HepG2 (cell line): Measurements from ENCODE around the gene RWDD2A. TPM values are rescaled to one million over a fixed set of nuclear protein-coding genes. Genes with fewer than 3 reads are reported as not detected.

Experiments
- ATAC-seq: fragments of 200-7000 bp; cut with Tn5 transposase; 3 replicates; pipeline ENCODE4 v1.9.1; 2020; ENCODE audit warnings: mild to moderate bottlenecking, moderate library complexity
- BruUV-seq: library from RNA; stranded (reverse); fragments of 400-500 nt; replicated peaks from 2 replicates; lab custom pipeline; 2021; lab: Mats Ljungman, UMichigan
- CTCF ChIA-PET: fragments of 300-600 bp; formaldehyde crosslinking; extraction: SDS; loops from one replicate; lab custom pipeline; 2021; ENCODE audit warnings: low total read pairs, inconsistent platforms, low intra/inter-chr PET ratio; lab: Yijun Ruan, JAX
- POLR2A ChIA-PET: fragments of 350-600 bp; sonication (Branson Sonifier 250); formaldehyde crosslinking; loops from one replicate; lab custom pipeline; 2020; ENCODE audit warnings: antibody characterized with exemption, inconsistent platforms; lab: Yijun Ruan, JAX
- DNase-seq: peaks from one replicate; pipeline ENCODE4 v3.0.0-alpha.2; 2015; ENCODE audit warnings: low spot score
- FAIRE-seq: peaks from 3 replicates; lab custom pipeline; 2011; peaks lifted over from hg19 to GRCh38; lab: Jason Lieb, UNC
- H2AFZ ChIP-seq: one replicate; pipeline ENCODE4 v1.6.1; 2011; ENCODE audit warnings: low read length, inconsistent platforms
- H3K27ac ChIP-seq: fragments of 300-600 bp; 3 replicates; pipeline ENCODE4 v1.8.0; 2011; ENCODE audit warnings: mixed run types, mild to moderate bottlenecking, mixed read lengths, low read length, inconsistent platforms; ENCODE audit not compliant: insufficient read depth; ENCODE audit errors: extremely low read length
- H3K27me3 ChIP-seq, 2 experiments: fragments of 200-600 bp in 1 of 2; 2 replicates in 1 of 2; 3 replicates in 1 of 2; pipeline versions ENCODE4 v1.6.0 to v1.8.0; 2011; ENCODE audit warnings: low read length in 2 of 2, mild to moderate bottlenecking in 2 of 2, moderate library complexity in 2 of 2, inconsistent platforms in 1 of 2; ENCODE audit not compliant: insufficient read depth in 2 of 2, control insufficient read depth in 1 of 2
- H3K36me3 ChIP-seq, 2 experiments: fragments of 200-600 bp in 1 of 2; replicated peaks in 1 of 2; 2 replicates in 1 of 2; 3 replicates in 1 of 2; pipeline versions ENCODE4 v1.5.1 to v1.8.0; 2011; ENCODE audit warnings: low read length in 2 of 2, inconsistent platforms in 1 of 2; ENCODE audit not compliant: insufficient read depth in 2 of 2, control insufficient read depth in 1 of 2
- H3K4me1 ChIP-seq: 2 replicates; pipeline ENCODE4 v1.5.1; 2012; ENCODE audit warnings: low read length, inconsistent platforms; ENCODE audit not compliant: insufficient read depth
- H3K4me2 ChIP-seq: 2 replicates; pipeline ENCODE4 v1.6.0; 2011; ENCODE audit warnings: low read depth, low read length, inconsistent platforms
- H3K4me3 ChIP-seq, 3 experiments: fragments of 200-600 bp in 1 of 3; sonication (generic), shearing (Covaris generic) in 1 of 3; replicated peaks in 1 of 3; 2 replicates each; pipeline ENCODE4 v1.5.1; 2011 to 2016; ENCODE audit warnings: low read length in 3 of 3, inconsistent platforms in 2 of 3, low read depth in 2 of 3, mild to moderate bottlenecking in 2 of 3, control low read depth in 1 of 3, mixed read lengths in 1 of 3; ENCODE audit not compliant: insufficient read depth in 1 of 3
- H3K79me2 ChIP-seq: one replicate; pipeline ENCODE4 v1.6.1; 2011; ENCODE audit warnings: low read length, inconsistent platforms; ENCODE audit not compliant: insufficient read depth
- H3K9ac ChIP-seq: 2 replicates; pipeline ENCODE4 v1.6.0; 2011; ENCODE audit warnings: mild to moderate bottlenecking, low read depth, low read length, inconsistent platforms; ENCODE audit not compliant: insufficient read depth
- H3K9me3 ChIP-seq: 2 replicates; pipeline ENCODE4 v1.5.1; 2012; ENCODE audit warnings: mild to moderate bottlenecking, low read length
- H4K20me1 ChIP-seq: 2 replicates; pipeline ENCODE4 v1.6.0; 2011; ENCODE audit warnings: inconsistent platforms, mild to moderate bottlenecking, low read length, moderate library complexity; ENCODE audit not compliant: insufficient read depth
- DR1 ChIP-seq: sonication (generic); formaldehyde crosslinking; IDR thresholded peaks from 2 replicates; pipeline ENCODE4 v1.8.0; 2021; ENCODE audit warnings: mild to moderate bottlenecking, missing genetic modification reagents, inconsistent platforms
- KDM5A ChIP-seq: fragments of 200-600 bp; sonication (generic); IDR thresholded peaks from 2 replicates; pipeline ENCODE4 v1.7.0; 2018; ENCODE audit warnings: antibody characterized with exemption, mild to moderate bottlenecking, low read length, borderline replicate concordance
- MED8 ChIP-seq: sonication (generic); formaldehyde crosslinking; IDR thresholded peaks from 2 replicates; pipeline ENCODE4 v1.8.1; 2023; ENCODE audit warnings: mild to moderate bottlenecking, missing genetic modification reagents; ENCODE audit not compliant: insufficient replicate concordance
- MTF1 ChIP-seq: sonication (generic); formaldehyde crosslinking; IDR thresholded peaks from 2 replicates; pipeline ENCODE4 v1.5.0; 2020; ENCODE audit warnings: missing genetic modification reagents
- MZF1 ChIP-seq: sonication (generic); formaldehyde crosslinking; IDR thresholded peaks from 2 replicates; pipeline ENCODE4 v1.8.1; 2023; ENCODE audit warnings: mild to moderate bottlenecking, missing genetic modification reagents, borderline replicate concordance
- ZBTB7A ChIP-seq: sonication (generic); formaldehyde crosslinking; IDR thresholded peaks from 2 replicates; pipeline ENCODE4 v1.8.0; 2022; ENCODE audit warnings: mild to moderate bottlenecking, missing genetic modification reagents
- ZNF256 ChIP-seq: sonication (generic); formaldehyde crosslinking; conservative IDR thresholded peaks from 2 replicates; pipeline ENCODE4 v1.4.0; 2020; ENCODE audit warnings: missing genetic modification reagents
- ZNF264 ChIP-seq: sonication (generic); formaldehyde crosslinking; IDR thresholded peaks from 2 replicates; pipeline ENCODE4 v1.4.0; 2020; ENCODE audit warnings: missing genetic modification reagents
- ZNF33A ChIP-seq: sonication (generic); formaldehyde crosslinking; IDR thresholded peaks from 2 replicates; pipeline ENCODE4 v1.5.1; 2020; ENCODE audit warnings: missing genetic modification reagents, mild to moderate bottlenecking, moderate library complexity, borderline replicate concordance
- ZNF652 ChIP-seq: IDR thresholded peaks from 2 replicates; pipeline ENCODE4 v1.6.1; 2016; ENCODE audit warnings: low read depth, borderline replicate concordance
- ZNF713 ChIP-seq: sonication (generic); formaldehyde crosslinking; IDR thresholded peaks from 2 replicates; pipeline ENCODE4 v1.4.0; 2020; ENCODE audit warnings: mild to moderate bottlenecking, missing genetic modification reagents
- ZNF790 ChIP-seq: sonication (generic); formaldehyde crosslinking; IDR thresholded peaks from 2 replicates; pipeline ENCODE4 v1.8.0; 2022; ENCODE audit warnings: missing genetic modification reagents, mild to moderate bottlenecking, borderline replicate concordance
- ZNF878 ChIP-seq: sonication (generic); formaldehyde crosslinking; IDR thresholded peaks from 2 replicates; pipeline ENCODE4 v1.8.1; 2023; ENCODE audit warnings: mild to moderate bottlenecking, missing genetic modification reagents, moderate library complexity
- WGBS: methylation state at CpG from one replicate; pipeline ENCODE4 v1.1.6; 2017; ENCODE audit warnings: low lambda C conversion rate; 5-methylcytosine and 5-hydroxymethylcytosine counted together
- in situ Hi-C: cut with HindIII; loops from 2 replicates; pipeline ENCODE4 v1.10.0; 2017; ENCODE audit warnings: low pct_unique_long_range_greater_than_20kb; ENCODE audit not compliant: extremely low pct_ligation_motif_present
- intact Hi-C: fragments of 100-400 bp; cut with micrococcal nuclease; formaldehyde crosslinking; loops from one replicate; pipeline ENCODE4 v1.10.0; 2022; ENCODE audit not compliant: unreplicated experiment
- polyA plus RNA-seq, 8 experiments: library from polyadenylated mRNA; depleted of rRNA in 3 of 8; stranded (reverse) in 7 of 8; unstranded in 1 of 8; fragments of >200 nt; fragmentation: Illumina TruSeq in 4 of 8; extraction: Trizol in 4 of 8; gene quantifications; 2 replicates each; pipeline versions ENCODE4 v1.2.1 to v1.2.3, GENCODE V29; 2011 to 2016; ENCODE audit warnings: low read depth in 4 of 8, missing spikeins in 1 of 8, mixed read lengths in 1 of 8; ENCODE audit not compliant: insufficient read depth in 1 of 8
- total RNA-seq, 5 experiments: library from RNA; depleted of rRNA; stranded (reverse); fragments of >200 nt; fragmentation: Illumina TruSeq; extraction: Trizol; gene quantifications; 2 replicates each; pipeline ENCODE4 v1.2.3, GENCODE V29; 2016; ENCODE audit warnings: low read depth in 1 of 5

The RWDD2A gene
- total and polyA plus RNA-seq, 2 of the 13 experiments (the other 11 are each of a cell fraction or from before 2014, with no cell fraction given) = 5.3 to 8.1 TPM

DNA sequence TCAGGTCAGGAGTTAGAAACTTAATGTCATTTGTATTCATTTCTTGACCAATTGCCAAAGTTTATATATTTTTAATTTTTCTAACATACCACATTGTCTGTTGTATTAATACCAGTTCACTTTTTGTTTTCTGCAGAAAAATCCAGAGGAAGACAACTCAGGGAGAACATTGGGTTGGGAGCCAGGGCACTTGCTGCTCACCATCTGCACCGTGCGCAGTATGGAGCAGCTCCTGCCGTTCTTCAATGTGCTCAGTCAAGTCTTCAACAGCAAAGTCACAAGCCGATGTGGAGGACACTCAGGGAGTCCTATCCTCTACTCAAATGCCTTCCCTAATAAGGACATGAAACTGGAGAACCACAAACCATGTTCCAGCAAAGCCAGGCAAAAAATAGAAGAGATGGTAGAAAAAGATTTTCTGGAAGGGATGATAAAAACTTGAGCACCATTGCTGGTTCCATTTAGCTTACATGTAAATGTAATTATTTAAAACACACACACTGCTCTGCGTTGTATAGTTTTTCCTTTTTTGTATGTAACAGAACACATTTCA is 25.4 kb upstream of the RWDD2A start:
- in situ Hi-C loops = no loop called here
- Histone ChIP-seq H3K27me3 (no peaks in the 10 kb centered on the region), H3K4me1 (no peaks in the 10 kb centered on the region), H3K79me2 (no peaks in the 10 kb centered on the region), H2AFZ (no peak overlapping the region), H3K9ac (no peak overlapping the region), H3K4me3 (no peak overlapping the region), H3K27ac (no peak overlapping the region), H4K20me1 (no peaks in the 10 kb centered on the region), H3K4me2 (no peak overlapping the region), H3K36me3 (peaks cover 4 to 70% of the 10 kb centered on the region in 2 experiments; a peak in 4 of 5 replicates), H3K9me3 (no peaks in the 10 kb centered on the region)
- no peak for FAIRE-seq
- no peak for ATAC-seq
- DNase-seq = no peak
- TF ChIP-seq ZBTB7A (CRISPR knock-in tag) (no peak), ZNF33A (CRISPR knock-in tag) (no peak), ZNF790 (CRISPR knock-in tag) (no peak), MED8 (CRISPR knock-in tag) (no peak), ZNF713 (no peak), MZF1 (CRISPR knock-in tag) (no peak), DR1 (no peak), ZNF264 (CRISPR knock-in tag) (no peak), MTF1 (CRISPR knock-in tag) (no peak), ZNF256 (CRISPR knock-in tag) (no peak), KDM5A (no peak), ZNF652 (no peak), ZNF878 (CRISPR knock-in tag) (no peak)
- 89% methylated on average over 5 of the region's 5 CpGs for WGBS
- CTCF ChIA-PET = no interaction called here
- TSS peak; percentile 7 for BruUV-seq
- intact Hi-C loops = no loop called here
- POLR2A ChIA-PET = no interaction called here
